CD4-positive, alpha-beta T cell (primary cell): Measurements from ENCODE around the gene ZC3H15. TPM values are rescaled to one million over a fixed set of nuclear protein-coding genes. Genes with fewer than 3 reads are reported as not detected.
A peak's percentile ranks its signal among the peaks of the same experiment; 100 is the strongest.

ENCODE experiments used
- ATAC-seq: fragments of 200-7000 bp; cut with Tn5 transposase; one replicate; pipeline ENCODE4 v1.10.0; 2022; ENCODE audit warnings: mild to moderate bottlenecking; ENCODE audit not compliant: poor library complexity
- CTCF ChIA-PET: fragments of 350-600 bp; sonication (Branson Sonifier 250); formaldehyde crosslinking; loops from one replicate; lab custom pipeline; 2021; ENCODE audit warnings: antibody characterized with exemption, inconsistent platforms; lab: Charles Lee
- POLR2A ChIA-PET: fragments of 350-600 bp; sonication (Branson Sonifier 250); formaldehyde crosslinking; loops from one replicate; lab custom pipeline; 2021; ENCODE audit warnings: antibody characterized with exemption, inconsistent platforms; lab: Charles Lee
- DNase-seq, 14 experiments: peaks; one replicate each; pipeline ENCODE4 v3.0.0-alpha.2; 2013 to 2020; ENCODE audit warnings: mixed read lengths in 2 of 14
- H3K27ac ChIP-seq, 2 donors: one replicate each; pipeline versions ENCODE4 v1.5.1 to v1.7.0; 2013; ENCODE audit warnings: low read length in 2 of 2, low read depth in 1 of 2, mild to moderate bottlenecking in 1 of 2
- H3K27me3 ChIP-seq, 2 experiments: 1 replicate in 1 of 2; 2 replicates in 1 of 2; pipeline versions ENCODE4 v1.6.1 to v1.7.0; 2013; ENCODE audit warnings: low read length in 2 of 2, control low read depth in 1 of 2, mild to moderate bottlenecking in 1 of 2, moderate library complexity in 1 of 2; ENCODE audit not compliant: insufficient read depth in 2 of 2, control insufficient read depth in 1 of 2
- H3K36me3 ChIP-seq: one replicate; pipeline ENCODE4 v1.6.1; 2013; ENCODE audit warnings: low read length, control low read depth; ENCODE audit not compliant: insufficient read depth
- H3K4me1 ChIP-seq: one replicate; pipeline ENCODE4 v1.6.1; 2013; ENCODE audit warnings: low read length, control low read depth; ENCODE audit not compliant: insufficient read depth
- H3K4me3 ChIP-seq: one replicate; pipeline ENCODE4 v1.5.1; 2013; ENCODE audit warnings: mild to moderate bottlenecking, low read length, moderate library complexity
- H3K9me3 ChIP-seq, 2 experiments: 1 replicate in 1 of 2; 2 replicates in 1 of 2; pipeline versions ENCODE4 v1.6.1 to v1.7.0; 2013; ENCODE audit warnings: low read length in 2 of 2, mild to moderate bottlenecking in 2 of 2, control low read depth in 1 of 2, moderate library complexity in 1 of 2; ENCODE audit not compliant: control insufficient read depth in 1 of 2, insufficient read depth in 1 of 2
- H3K27ac Mint-ChIP-seq: one replicate; pipeline ENCODE4 v1.8.0; 2020; ENCODE audit warnings: mixed read lengths
- H3K27me3 Mint-ChIP-seq: one replicate; pipeline ENCODE4 v1.8.0; 2021; ENCODE audit warnings: mixed read lengths
- H3K36me3 Mint-ChIP-seq: one replicate; pipeline ENCODE4 v1.8.0; 2021; ENCODE audit warnings: low read depth, mixed read lengths
- H3K4me1 Mint-ChIP-seq: one replicate; pipeline ENCODE4 v1.8.0; 2021; ENCODE audit warnings: low read depth, mixed read lengths
- H3K4me3 Mint-ChIP-seq: one replicate; pipeline ENCODE4 v1.8.0; 2020; ENCODE audit warnings: mild to moderate bottlenecking, mixed read lengths
- H3K9me3 Mint-ChIP-seq: one replicate; pipeline ENCODE4 v1.8.0; 2020; ENCODE audit warnings: mixed read lengths
- CTCF ChIP-seq: fragments of 200-600 bp; IDR thresholded peaks from one replicate; pipeline ENCODE4 v1.8.0; 2022; ENCODE audit warnings: antibody characterized with exemption, mild to moderate bottlenecking
- intact Hi-C, 2 experiments: fragments of 100-400 bp; cut with DNase I in 1 of 2; cut with micrococcal nuclease in 1 of 2; formaldehyde crosslinking; loops; one replicate each; pipeline versions ENCODE4 v1.15.1 to v1.9.0; 2023 to 2025; cut with DNase I, micrococcal nuclease
- total RNA-seq, 174 experiments: library from RNA in 2 of 174; stranded (reverse) in 2 of 174; gene quantifications; one replicate each; pipeline ENCODE4 v1.2.3 and lab custom pipeline; 2021 to 2026

Gene ZC3H15
- total RNA-seq, 2 experiments from 2014 or later: 124 to 140 TPM

DNA sequence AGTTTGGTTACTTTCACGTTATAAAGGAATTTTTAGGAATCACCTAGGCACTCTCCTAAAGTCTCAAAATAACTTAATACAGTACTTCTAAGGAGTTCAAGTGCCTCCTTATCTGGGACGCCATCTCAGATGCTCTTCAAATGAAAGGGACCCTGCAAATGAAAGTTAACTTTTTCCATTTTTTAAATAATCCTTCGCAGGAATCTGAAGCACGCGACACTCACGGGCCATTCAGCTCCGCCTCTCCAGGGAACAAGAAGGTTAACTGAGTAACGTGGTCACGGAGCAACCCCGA, 537 bp upstream of the ZC3H15 start:
- Mint-ChIP-seq H3K4me3 (peak overlapping the region; percentile 99), H3K9me3 (no peaks in the 10 kb centered on the region), H3K27me3 (no peaks in the 10 kb centered on the region), H3K27ac (peak overlapping the region; percentile 98), H3K4me1 (peaks cover 73% of the 10 kb centered on the region), H3K36me3 (peaks cover 29% of the 10 kb centered on the region)
- ATAC-seq (no peak), DNase-seq (no peak)
- H3K27ac ChIP-seq: peak overlapping the region; percentile 87 to 96
- TF ChIP-seq CTCF: no peak
- ChIA-PET POLR2A (interaction anchor here (0.8 to 3.6 kb wide), 7 partner anchors 14 to 962 kb away, joined by 3 to 46 read pairs (median 4); partner anchors contain the start of genes CALCRL and ITGAV), CTCF (interaction anchor here (1.1 kb wide), 1 partner anchor 19 kb away, joined by 4 read pairs; no protein-coding TSS in a partner anchor)
- intact Hi-C loops: no loop called here
- peak overlapping the region; percentile 70 for H3K4me3 ChIP-seq
- peaks cover 3% of the 10 kb centered on the region for H3K36me3 ChIP-seq
- peaks cover 10% of the 10 kb centered on the region for H3K4me1 ChIP-seq
- no peaks in the 10 kb centered on the region for H3K9me3 ChIP-seq
- no peaks in the 10 kb centered on the region for H3K27me3 ChIP-seq

DNA sequence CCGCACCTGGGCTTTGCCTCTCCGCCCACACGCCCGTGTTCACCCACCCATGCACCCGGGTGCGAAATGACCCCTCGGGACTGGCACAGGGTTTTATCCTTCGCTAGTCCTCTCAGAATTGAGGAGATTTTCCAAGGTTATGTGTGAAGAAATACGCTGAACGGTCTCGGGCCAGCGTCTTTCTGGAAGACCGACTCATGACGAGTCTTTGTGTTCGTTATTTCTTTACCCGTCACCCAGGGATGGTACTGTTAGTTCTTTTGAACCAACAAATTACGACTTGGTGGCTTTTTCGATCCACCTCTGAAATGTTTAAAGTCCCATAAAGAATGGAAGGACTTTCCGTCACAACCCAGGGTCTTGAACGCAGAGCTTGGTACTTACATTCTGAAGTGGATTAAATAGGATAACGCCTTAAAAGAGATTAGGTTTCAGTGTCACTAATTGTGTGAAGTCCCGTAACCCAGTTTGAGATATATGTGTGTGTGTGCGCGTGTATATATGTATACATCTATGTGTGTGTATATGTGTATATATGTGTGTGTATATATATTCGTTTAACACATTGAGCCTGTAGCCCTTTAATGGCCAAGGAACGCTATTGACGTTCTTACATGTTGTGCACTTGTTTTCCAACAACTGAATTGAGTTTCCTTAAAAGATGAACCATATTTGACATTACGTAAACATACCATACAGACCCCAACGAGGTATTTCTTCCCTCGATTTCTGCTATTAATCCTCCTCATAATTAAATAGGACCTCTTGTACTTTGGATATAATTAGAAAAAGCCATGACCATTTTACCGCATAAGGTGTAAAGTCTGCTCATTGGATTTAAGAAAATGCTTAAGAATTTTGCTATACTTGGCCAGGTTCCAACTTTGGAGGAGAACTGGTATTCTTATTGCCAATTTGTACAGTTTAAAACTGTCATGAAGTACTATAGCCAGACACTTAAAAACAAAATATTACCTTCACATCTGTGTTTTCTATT, 889 bp downstream of the ZC3H15 start:
- DNase-seq: peak in 3 of 14 experiments; percentile 1 to 31 (median 26)
- Histone ChIP-seq H3K9me3 (no peaks in the 10 kb centered on the region), H3K4me3 (peak overlapping the region; percentile 70), H3K4me1 (peaks cover 11% of the 10 kb centered on the region), H3K36me3 (peaks cover 3% of the 10 kb centered on the region), H3K27ac (peak overlapping the region; percentile 87 to 96), H3K27me3 (no peaks in the 10 kb centered on the region)
- no peaks in the 10 kb centered on the region for H3K27me3 Mint-ChIP-seq
- no peak for TF ChIP-seq CTCF
- peak; percentile 4 for ATAC-seq
- intact Hi-C loops: loop anchor here in 1 of 2 experiments (1.0 kb wide), 1 partner anchor 17 kb away; no protein-coding TSS in a partner anchor
- peak overlapping the region; percentile 98 for H3K27ac Mint-ChIP-seq
- H3K9me3 Mint-ChIP-seq: no peaks in the 10 kb centered on the region
- ChIA-PET CTCF (no interaction called here), POLR2A (interaction anchor here (1.0 to 3.6 kb wide), 5 partner anchors 17 to 961 kb away, joined by 3 to 46 read pairs (median 5); partner anchors contain the start of genes CALCRL and ITGAV)
- H3K4me1 Mint-ChIP-seq: peaks cover 87% of the 10 kb centered on the region
- peaks cover 40% of the 10 kb centered on the region for H3K36me3 Mint-ChIP-seq
- H3K4me3 Mint-ChIP-seq: peak overlapping the region; percentile 99

- TF ChIP-seq CTCF: no peak
- POLR2A ChIA-PET: no interaction called here
- Mint-ChIP-seq H3K27me3 (no peaks in the 10 kb centered on the region), H3K27ac (peak overlapping the region; percentile 31), H3K36me3 (peaks cover 68% of the 10 kb centered on the region), H3K9me3 (no peaks in the 10 kb centered on the region), H3K4me3 (no peak overlapping the region), H3K4me1 (peaks cover 89% of the 10 kb centered on the region)
- Histone ChIP-seq H3K4me3 (no peak overlapping the region), H3K27ac (no peak overlapping the region), H3K36me3 (peaks cover 46% of the 10 kb centered on the region), H3K27me3 (no peaks in the 10 kb centered on the region), H3K4me1 (peaks cover 11% of the 10 kb centered on the region), H3K9me3 (no peaks in the 10 kb centered on the region)
- DNase-seq: no peak
- CTCF ChIA-PET: no interaction called here
- ATAC-seq: no peak
- intact Hi-C loops: no loop called here
Observed at GRCh38 chr2:186493564-186494085, 7.6 kb downstream of the ZC3H15 start.
